ENCODE measurements around the gene PLCB4.

Gene PLCB4

GRCh38 chr20:9416421-9416820, 347.5 kb downstream of the PLCB4 start:
- no peak overlapping the region for H3K23ac ChIP-seq (ENCODE audit: low read length)
- no peak overlapping the region for H2BK120ac ChIP-seq (ENCODE audit: insufficient read depth, low read length, poor library complexity)
- no peak overlapping the region for H3K4me2 ChIP-seq (ENCODE audit: low read length)
- H3K14ac ChIP-seq (ENCODE audit: low read length): no peak overlapping the region
- no peak overlapping the region for H2BK12ac ChIP-seq (ENCODE audit: low read length)
- no peaks in the 10 kb centered on the region for H3K4me1 ChIP-seq (ENCODE audit: control insufficient read depth in 1 of 2, insufficient read depth in 2 of 2, low read length in 2 of 2)
- H3K27me3 ChIP-seq (ENCODE audit: insufficient read depth, low read length): no peaks in the 10 kb centered on the region
- H3K4me3 ChIP-seq (ENCODE audit: low read depth, low read length): no peak overlapping the region
- H3K27ac ChIP-seq (ENCODE audit: low read depth, low read length): no peak overlapping the region
- no peaks in the 10 kb centered on the region for H3K36me3 ChIP-seq (ENCODE audit: control insufficient read depth in 1 of 2, insufficient read depth in 2 of 2, low read length in 2 of 2)
- no peak overlapping the region for H3K4ac ChIP-seq (ENCODE audit: low read depth, low read length)
- H4K12ac ChIP-seq (ENCODE audit: low read depth, low read length): no peak overlapping the region
- no peak overlapping the region for H3K18ac ChIP-seq (ENCODE audit: low read length)
- no peaks in the 10 kb centered on the region for H3K79me2 ChIP-seq (ENCODE audit: control insufficient read depth, insufficient read depth, low read length, poor library complexity)
- H4K8ac ChIP-seq (ENCODE audit: low read depth, low read length): no peak overlapping the region
- H2BK5ac ChIP-seq (ENCODE audit: low read depth, low read length, poor library complexity): no peak overlapping the region
- no peak overlapping the region for H4K91ac ChIP-seq (ENCODE audit: low read depth, low read length)
- H2AK5ac ChIP-seq (ENCODE audit: low read length): no peak overlapping the region
- no peaks in the 10 kb centered on the region for H3K79me1 ChIP-seq (ENCODE audit: low read length)
- no peaks in the 10 kb centered on the region for H3K9me3 ChIP-seq (ENCODE audit: insufficient read depth, low read depth, low read length)
- H2AFZ ChIP-seq (ENCODE audit: insufficient read depth, low read length, poor library complexity): no peak overlapping the region
- H3K9ac ChIP-seq (ENCODE audit: low read length): no peak overlapping the region
- no CpG with 5 or more reads among the region's 3 CpGs for WGBS (ENCODE audit: extremely low coverage, insufficient coverage, insufficient read length)
- DNase-seq: no peak

DNA sequence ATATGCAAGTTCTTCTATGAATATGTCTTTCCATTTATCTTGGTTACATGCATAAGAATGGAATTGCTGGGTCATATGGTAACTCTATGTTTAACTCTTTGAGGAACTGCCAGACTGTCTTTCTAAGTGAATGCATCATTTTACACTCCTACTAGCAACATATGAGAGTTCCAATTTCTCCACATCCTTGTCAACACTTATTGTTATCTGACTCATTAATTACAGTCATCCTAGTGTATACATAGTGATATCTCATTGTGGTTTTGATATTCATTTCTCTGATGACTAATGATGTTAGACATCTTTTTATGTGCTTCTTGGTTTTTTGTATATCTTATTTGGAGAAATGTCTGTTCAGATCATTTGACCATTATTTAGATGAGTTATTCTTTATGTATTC, 348.8 kb downstream of the PLCB4 start:
- Histone ChIP-seq H4K91ac (ENCODE audit: low read depth, low read length) (no peak overlapping the region), H3K36me3 (ENCODE audit: control insufficient read depth in 1 of 2, insufficient read depth in 2 of 2, low read length in 2 of 2) (no peaks in the 10 kb centered on the region), H2AK5ac (ENCODE audit: low read length) (no peak overlapping the region), H3K9ac (ENCODE audit: low read length) (no peak overlapping the region), H3K27ac (ENCODE audit: low read depth, low read length) (no peak overlapping the region), H2BK120ac (ENCODE audit: insufficient read depth, low read length, poor library complexity) (no peak overlapping the region), H3K4me2 (ENCODE audit: low read length) (no peak overlapping the region), H3K27me3 (ENCODE audit: insufficient read depth, low read length) (no peaks in the 10 kb centered on the region), H3K4ac (ENCODE audit: low read depth, low read length) (no peak overlapping the region), H3K18ac (ENCODE audit: low read length) (no peak overlapping the region), H3K4me1 (ENCODE audit: control insufficient read depth in 1 of 2, insufficient read depth in 2 of 2, low read length in 2 of 2) (no peaks in the 10 kb centered on the region), H3K23ac (ENCODE audit: low read length) (no peak overlapping the region), H3K79me1 (ENCODE audit: low read length) (no peaks in the 10 kb centered on the region), H3K9me3 (ENCODE audit: insufficient read depth, low read depth, low read length) (no peaks in the 10 kb centered on the region), H3K79me2 (ENCODE audit: control insufficient read depth, insufficient read depth, low read length, poor library complexity) (no peaks in the 10 kb centered on the region), H4K12ac (ENCODE audit: low read depth, low read length) (no peak overlapping the region), H2AFZ (ENCODE audit: insufficient read depth, low read length, poor library complexity) (no peak overlapping the region), H2BK12ac (ENCODE audit: low read length) (no peak overlapping the region), H3K14ac (ENCODE audit: low read length) (no peak overlapping the region), H3K4me3 (ENCODE audit: low read depth, low read length) (no peak overlapping the region), H4K8ac (ENCODE audit: low read depth, low read length) (no peak overlapping the region), H2BK5ac (ENCODE audit: low read depth, low read length, poor library complexity) (no peak overlapping the region)
- no peak for DNase-seq

DNA sequence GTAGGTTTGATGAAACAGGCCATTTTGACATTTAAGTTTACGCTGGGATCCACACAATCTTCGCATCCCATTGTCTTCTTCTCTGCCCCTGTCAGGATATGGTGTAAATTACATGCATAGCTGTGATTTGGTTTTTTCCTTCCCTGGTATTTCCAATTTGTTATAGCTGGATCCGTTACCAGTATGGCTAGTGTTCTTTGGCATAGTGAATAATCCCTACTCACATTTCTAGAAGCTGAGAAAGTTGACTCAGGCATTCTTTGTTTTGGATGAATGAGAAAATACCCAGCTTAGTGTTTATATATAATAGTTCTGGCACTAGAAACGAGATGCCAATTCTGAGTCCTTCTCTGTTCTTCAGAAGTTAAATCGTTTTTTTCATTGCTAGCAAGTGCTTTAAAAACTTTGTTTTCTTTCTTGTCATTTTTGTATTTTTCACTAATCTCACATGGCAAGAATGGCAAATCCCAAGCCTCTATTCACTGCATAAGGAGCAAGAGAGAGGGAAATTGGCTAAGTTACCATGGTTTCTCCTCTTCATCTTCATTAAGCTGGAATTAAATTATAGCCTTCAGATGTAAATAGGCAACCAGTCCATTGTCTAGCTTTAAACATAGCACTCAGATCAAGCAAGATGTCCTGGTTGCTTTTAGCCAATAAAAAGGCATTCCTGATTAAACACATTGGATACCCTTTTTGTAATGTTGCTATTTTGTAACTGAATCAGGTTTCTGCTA, 353.6 kb downstream of the PLCB4 start:
- H3K27ac ChIP-seq (ENCODE audit: low read depth, low read length): no peak overlapping the region

DNA sequence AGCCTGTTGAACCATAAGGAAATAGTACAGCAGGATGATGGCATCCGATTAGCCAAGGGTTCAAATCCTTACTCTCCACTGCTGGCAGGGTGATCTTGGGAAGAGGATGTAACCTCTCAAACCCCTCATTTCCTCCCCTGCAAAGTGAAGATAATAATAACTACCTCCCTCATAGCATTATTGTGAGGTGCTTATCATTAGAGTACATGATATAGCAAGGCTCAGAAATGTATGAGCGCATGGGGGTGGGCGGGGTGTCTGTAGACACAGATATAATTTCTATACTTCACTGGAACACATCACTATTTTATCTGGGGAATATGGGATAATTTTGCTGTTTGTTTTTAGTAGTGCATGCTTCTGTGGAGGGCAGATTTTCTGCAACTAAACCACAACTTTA, 355.7 kb downstream of the PLCB4 start:
- Histone ChIP-seq H3K4ac (ENCODE audit: low read depth, low read length) (no peak overlapping the region), H2BK120ac (ENCODE audit: insufficient read depth, low read length, poor library complexity) (no peak overlapping the region), H2BK5ac (ENCODE audit: low read depth, low read length, poor library complexity) (no peak overlapping the region), H3K79me2 (ENCODE audit: control insufficient read depth, insufficient read depth, low read length, poor library complexity) (no peaks in the 10 kb centered on the region), H3K4me1 (ENCODE audit: control insufficient read depth in 1 of 2, insufficient read depth in 2 of 2, low read length in 2 of 2) (no peaks in the 10 kb centered on the region), H4K12ac (ENCODE audit: low read depth, low read length) (no peak overlapping the region), H2BK12ac (ENCODE audit: low read length) (no peak overlapping the region), H3K79me1 (ENCODE audit: low read length) (no peaks in the 10 kb centered on the region), H3K18ac (ENCODE audit: low read length) (no peak overlapping the region), H3K9me3 (ENCODE audit: insufficient read depth, low read depth, low read length) (no peaks in the 10 kb centered on the region), H3K27me3 (ENCODE audit: insufficient read depth, low read length) (no peaks in the 10 kb centered on the region), H3K9ac (ENCODE audit: low read length) (no peak overlapping the region), H4K8ac (ENCODE audit: low read depth, low read length) (no peak overlapping the region), H4K91ac (ENCODE audit: low read depth, low read length) (no peak overlapping the region), H2AK5ac (ENCODE audit: low read length) (no peak overlapping the region), H2AFZ (ENCODE audit: insufficient read depth, low read length, poor library complexity) (no peak overlapping the region), H3K27ac (ENCODE audit: low read depth, low read length) (no peak overlapping the region), H3K4me2 (ENCODE audit: low read length) (no peak overlapping the region), H3K36me3 (ENCODE audit: control insufficient read depth in 1 of 2, insufficient read depth in 2 of 2, low read length in 2 of 2) (no peaks in the 10 kb centered on the region), H3K4me3 (ENCODE audit: low read depth, low read length) (no peak overlapping the region), H3K14ac (ENCODE audit: low read length) (no peak overlapping the region), H3K23ac (ENCODE audit: low read length) (no peak overlapping the region)
- no peak for DNase-seq
- no CpG with 5 or more reads among the region's 3 CpGs for WGBS (ENCODE audit: extremely low coverage, insufficient coverage, insufficient read length)

More for the DNA sequence above, 353.6 kb downstream of the PLCB4 start:
- no peaks in the 10 kb centered on the region for H3K36me3 ChIP-seq (ENCODE audit: control insufficient read depth in 1 of 2, insufficient read depth in 2 of 2, low read length in 2 of 2)
- no peak overlapping the region for H3K4ac ChIP-seq (ENCODE audit: low read depth, low read length)
- H3K14ac ChIP-seq (ENCODE audit: low read length): no peak overlapping the region
- no peak overlapping the region for H3K9ac ChIP-seq (ENCODE audit: low read length)
- no peak overlapping the region for H4K12ac ChIP-seq (ENCODE audit: low read depth, low read length)
- H3K23ac ChIP-seq (ENCODE audit: low read length): no peak overlapping the region
- no peak overlapping the region for H3K4me3 ChIP-seq (ENCODE audit: low read depth, low read length)
- H3K79me1 ChIP-seq (ENCODE audit: low read length): no peaks in the 10 kb centered on the region
- H3K18ac ChIP-seq (ENCODE audit: low read length): no peak overlapping the region
- H3K9me3 ChIP-seq (ENCODE audit: insufficient read depth, low read depth, low read length): no peaks in the 10 kb centered on the region
- no peak overlapping the region for H4K91ac ChIP-seq (ENCODE audit: low read depth, low read length)
- no peak overlapping the region for H2BK12ac ChIP-seq (ENCODE audit: low read length)
- H3K79me2 ChIP-seq (ENCODE audit: control insufficient read depth, insufficient read depth, low read length, poor library complexity): no peaks in the 10 kb centered on the region
- no peak for DNase-seq
- H3K27me3 ChIP-seq (ENCODE audit: insufficient read depth, low read length): no peaks in the 10 kb centered on the region
- no peaks in the 10 kb centered on the region for H3K4me1 ChIP-seq (ENCODE audit: control insufficient read depth in 1 of 2, insufficient read depth in 2 of 2, low read length in 2 of 2)
- H2AK5ac ChIP-seq (ENCODE audit: low read length): no peak overlapping the region
- WGBS (ENCODE audit: extremely low coverage, insufficient coverage, insufficient read length): no CpG with 5 or more reads among the region's 5 CpGs
- H4K8ac ChIP-seq (ENCODE audit: low read depth, low read length): no peak overlapping the region
- no peak overlapping the region for H2AFZ ChIP-seq (ENCODE audit: insufficient read depth, low read length, poor library complexity)
- H2BK5ac ChIP-seq (ENCODE audit: low read depth, low read length, poor library complexity): no peak overlapping the region
- H2BK120ac ChIP-seq (ENCODE audit: insufficient read depth, low read length, poor library complexity): no peak overlapping the region
- H3K4me2 ChIP-seq (ENCODE audit: low read length): no peak overlapping the region
